Lower leg skin (tissue), 4 donors: Measurements from ENCODE around the gene FARS2. TPM values are rescaled to one million over a fixed set of nuclear protein-coding genes. Genes with fewer than 3 reads are reported as not detected.
"Not testable (repeated sequence)": the region's sequence is repeated elsewhere in the genome, so short reads cannot be mapped to it uniquely, and the experiment has no call there.

ENCODE experiments used
- DNase-seq, 2 donors: peaks; one replicate each; pipeline ENCODE4 v3.0.0-alpha.2; 2019; ENCODE audit warnings: low spot score in 2 of 2
- H3K4me3 ChIP-seq: fragments of 200-600 bp; sonication (generic); 2 replicates; pipeline ENCODE4 v1.5.1; 2017; ENCODE audit warnings: mild to moderate bottlenecking, low read depth; ENCODE audit not compliant: poor library complexity, severe bottlenecking
- CTCF ChIP-seq, 3 donors: fragments of 450-650 bp; IDR thresholded peaks; one replicate each; pipeline ENCODE4 v1.5.1; 2016; ENCODE audit warnings: antibody characterized with exemption in 3 of 3, mild to moderate bottlenecking in 3 of 3, moderate library complexity in 2 of 3
- POLR2A ChIP-seq, 2 donors: fragments of 450-650 bp; IDR thresholded peaks; one replicate each; pipeline ENCODE4 v1.6.1; 2016 to 2017; ENCODE audit warnings: antibody characterized with exemption in 2 of 2, mild to moderate bottlenecking in 1 of 2, moderate library complexity in 1 of 2
- WGBS, 2 donors: methylation state at CpG; one replicate each; pipeline ENCODE4 v1.1.5; 2018; 5-methylcytosine and 5-hydroxymethylcytosine counted together
- intact Hi-C: fragments of 100-400 bp; cut with DNase I; formaldehyde crosslinking; loops from one replicate; pipeline ENCODE4 v1.15.0; 2023; ENCODE audit warnings: low total_unique reads
- total RNA-seq, 4 donors: library from RNA; depleted of rRNA; stranded (reverse); fragments of >200 nt; gene quantifications; one replicate each; pipeline ENCODE4 v1.1.0, GENCODE V29; 2016

Gene FARS2
- total RNA-seq, 4 donors from 2014 or later = 7.0 to 14.7 (median 11.1) TPM

GRCh38 chr6:5695260-5696245 is 434.2 kb downstream of the FARS2 start:
- TF ChIP-seq CTCF (IDR thresholded peaks at IDR 0.05) (no peak), POLR2A (IDR thresholded peaks at IDR 0.05) (no peak)
- DNase-seq = peak in 1 of 2 donors; percentile 46
- intact Hi-C loops = no loop called here
- WGBS, 2 donors = 49 to 55% methylated on average over 12 of the region's 12 CpGs
- H3K4me3 ChIP-seq = no peak overlapping the region

GRCh38 chr6:5697508-5697907 is 436.2 kb downstream of the FARS2 start:
- no peak overlapping the region for H3K4me3 ChIP-seq
- TF ChIP-seq POLR2A (IDR thresholded peaks at IDR 0.05) = no peak
- no peak for TF ChIP-seq CTCF (IDR thresholded peaks at IDR 0.05)
- no peak for DNase-seq
- intact Hi-C loops = no loop called here

- H3K4me3 ChIP-seq = no peak overlapping the region
- intact Hi-C loops = no loop called here
- WGBS, 2 donors = 92 to 95% methylated on average over 4 of the region's 4 CpGs
- TF ChIP-seq CTCF (IDR thresholded peaks at IDR 0.05) (no peak), POLR2A (IDR thresholded peaks at IDR 0.05) (no peak)
- DNase-seq = no peak
Observed at GRCh38 chr6:5698318-5698717, 437.0 kb downstream of the FARS2 start.

GRCh38 chr6:5699064-5699463 is 437.8 kb downstream of the FARS2 start:
- not testable (repeated sequence) for DNase-seq

GRCh38 chr6:5701174-5701573 is 439.9 kb downstream of the FARS2 start:
- no peak for DNase-seq
- intact Hi-C loops = no loop called here
- no peak overlapping the region for H3K4me3 ChIP-seq
- TF ChIP-seq CTCF (IDR thresholded peaks at IDR 0.05) (no peak), POLR2A (IDR thresholded peaks at IDR 0.05) (no peak)
- 83 to 86% methylated on average over 14 of the region's 14 CpGs for whole genome bisulfite sequencing, 2 donors

More at GRCh38 chr6:5699064-5699463, 437.8 kb downstream of the FARS2 start:
- intact Hi-C loops, H3K4me3 ChIP-seq: not testable (repeated sequence)

GRCh38 chr6:5704708-5705107 is 443.4 kb downstream of the FARS2 start:
- 85 to 90% methylated on average over 3 of the region's 3 CpGs for WGBS, 2 donors
- intact Hi-C loops = no loop called here

More at GRCh38 chr6:5704708-5705107, 443.4 kb downstream of the FARS2 start:
- no peak for DNase-seq
- no peak overlapping the region for H3K4me3 ChIP-seq
- TF ChIP-seq POLR2A (IDR thresholded peaks at IDR 0.05) (no peak), CTCF (IDR thresholded peaks at IDR 0.05) (no peak)
